Mesenchymal stem cell (in vitro differentiated cells and primary cell): ENCODE measurements around the gene MYL3.
A peak's percentile ranks its signal among the peaks of the same experiment; 100 is the strongest.

Experiments used
- DNase-seq: peaks from one replicate; pipeline ENCODE4 v3.0.0-alpha.2; 2013
- H2AFZ ChIP-seq: one replicate; pipeline ENCODE4 v1.6.1; 2013; ENCODE audit warnings: low read depth, mild to moderate bottlenecking, control low read depth, inconsistent platforms, low read length, moderate library complexity
- H2AK5ac ChIP-seq: 2 replicates; pipeline ENCODE4 v1.6.1; 2013; ENCODE audit warnings: low read length, moderate library complexity, mild to moderate bottlenecking, inconsistent platforms; ENCODE audit not compliant: severe bottlenecking
- H2BK120ac ChIP-seq: one replicate; pipeline ENCODE4 v1.6.1; 2013; ENCODE audit warnings: low read depth, mild to moderate bottlenecking, inconsistent platforms, low read length, moderate library complexity
- H2BK12ac ChIP-seq, 2 experiments: one replicate each; pipeline ENCODE4 v1.6.1; 2013; ENCODE audit warnings: inconsistent platforms in 2 of 2, low read length in 2 of 2, mild to moderate bottlenecking in 2 of 2, moderate library complexity in 2 of 2, control low read depth in 1 of 2
- H2BK15ac ChIP-seq: one replicate; pipeline ENCODE4 v1.6.1; 2013; ENCODE audit warnings: mild to moderate bottlenecking, low read depth, inconsistent platforms; ENCODE audit not compliant: poor library complexity, severe bottlenecking
- H2BK5ac ChIP-seq: 2 replicates; pipeline ENCODE4 v1.6.1; 2013; ENCODE audit warnings: low read depth, mild to moderate bottlenecking, low read length, control low read depth, inconsistent platforms; ENCODE audit not compliant: poor library complexity, severe bottlenecking
- H3K14ac ChIP-seq, 2 experiments: one replicate each; pipeline ENCODE4 v1.6.1; 2013; ENCODE audit warnings: inconsistent platforms in 2 of 2, low read length in 2 of 2, control low read depth in 1 of 2, mild to moderate bottlenecking in 1 of 2, moderate library complexity in 1 of 2
- H3K18ac ChIP-seq, 2 experiments: one replicate each; pipeline ENCODE4 v1.6.1; 2013; ENCODE audit warnings: inconsistent platforms in 2 of 2, low read length in 2 of 2, control low read depth in 1 of 2, low read depth in 1 of 2, mild to moderate bottlenecking in 1 of 2
- H3K23ac ChIP-seq, 2 experiments: one replicate each; pipeline ENCODE4 v1.6.1; 2013; ENCODE audit warnings: inconsistent platforms in 2 of 2, low read length in 2 of 2, mild to moderate bottlenecking in 2 of 2, moderate library complexity in 2 of 2, control low read depth in 1 of 2
- H3K27ac ChIP-seq: 2 replicates; pipeline ENCODE4 v1.5.1; 2013; ENCODE audit warnings: mild to moderate bottlenecking, moderate library complexity, low read length, control low read depth, inconsistent platforms; ENCODE audit not compliant: poor library complexity, severe bottlenecking
- H3K27me3 ChIP-seq, 2 experiments: 2 replicates each; pipeline versions ENCODE4 v1.6.1 to v1.7.0; 2013; ENCODE audit warnings: low read length in 2 of 2, mild to moderate bottlenecking in 2 of 2, moderate library complexity in 2 of 2, control low read depth in 1 of 2, inconsistent platforms in 1 of 2; ENCODE audit not compliant: control insufficient read depth in 1 of 2, insufficient read depth in 1 of 2
- H3K36me3 ChIP-seq, 2 experiments: 2 replicates each; pipeline versions ENCODE4 v1.6.1 to v1.7.0; 2013; ENCODE audit warnings: low read length in 2 of 2, control low read depth in 1 of 2, inconsistent platforms in 1 of 2, low read depth in 1 of 2, mild to moderate bottlenecking in 1 of 2; ENCODE audit not compliant: insufficient read depth in 2 of 2, control insufficient read depth in 1 of 2
- H3K4ac ChIP-seq, 2 experiments: one replicate each; pipeline ENCODE4 v1.6.1; 2013; ENCODE audit warnings: inconsistent platforms in 2 of 2, low read length in 2 of 2, mild to moderate bottlenecking in 2 of 2, moderate library complexity in 2 of 2, control low read depth in 1 of 2, low read depth in 1 of 2
- H3K4me1 ChIP-seq: 2 replicates; pipeline ENCODE4 v1.6.1; 2013; ENCODE audit warnings: low read depth, low read length, control low read depth; ENCODE audit not compliant: control insufficient read depth, insufficient read depth
- H3K4me2 ChIP-seq: 2 replicates; pipeline ENCODE4 v1.6.1; 2013; ENCODE audit warnings: low read length, mild to moderate bottlenecking, inconsistent platforms; ENCODE audit not compliant: poor library complexity, severe bottlenecking
- H3K4me3 ChIP-seq, 2 experiments: 2 replicates each; pipeline versions ENCODE4 v1.5.1 to v1.7.0; 2013; ENCODE audit warnings: low read length in 2 of 2, mild to moderate bottlenecking in 2 of 2, control low read depth in 1 of 2, low read depth in 1 of 2; ENCODE audit not compliant: insufficient read depth in 1 of 2
- H3K79me1 ChIP-seq: replicated peaks from 2 replicates; pipeline ENCODE4 v1.6.1; 2013; ENCODE audit warnings: mild to moderate bottlenecking, control low read depth, low read length, inconsistent platforms; ENCODE audit not compliant: poor library complexity, severe bottlenecking
- H3K9ac ChIP-seq: 2 replicates; pipeline ENCODE4 v1.7.0; 2013; ENCODE audit warnings: mild to moderate bottlenecking, low read length, moderate library complexity
- H3K9me3 ChIP-seq: 2 replicates; pipeline ENCODE4 v1.7.0; 2013; ENCODE audit warnings: mild to moderate bottlenecking, low read length; ENCODE audit not compliant: control insufficient read depth
- H4K8ac ChIP-seq: one replicate; pipeline ENCODE4 v1.6.1; 2013; ENCODE audit warnings: inconsistent platforms, mild to moderate bottlenecking, low read length, moderate library complexity
- H4K91ac ChIP-seq: one replicate; pipeline ENCODE4 v1.6.1; 2013; ENCODE audit warnings: mild to moderate bottlenecking, low read length, inconsistent platforms
- WGBS: methylation state at CpG from one replicate; pipeline ENCODE4 v1.1.7; 2013; ENCODE audit warnings: mixed read lengths; 5-methylcytosine and 5-hydroxymethylcytosine counted together

The MYL3 gene

DNA sequence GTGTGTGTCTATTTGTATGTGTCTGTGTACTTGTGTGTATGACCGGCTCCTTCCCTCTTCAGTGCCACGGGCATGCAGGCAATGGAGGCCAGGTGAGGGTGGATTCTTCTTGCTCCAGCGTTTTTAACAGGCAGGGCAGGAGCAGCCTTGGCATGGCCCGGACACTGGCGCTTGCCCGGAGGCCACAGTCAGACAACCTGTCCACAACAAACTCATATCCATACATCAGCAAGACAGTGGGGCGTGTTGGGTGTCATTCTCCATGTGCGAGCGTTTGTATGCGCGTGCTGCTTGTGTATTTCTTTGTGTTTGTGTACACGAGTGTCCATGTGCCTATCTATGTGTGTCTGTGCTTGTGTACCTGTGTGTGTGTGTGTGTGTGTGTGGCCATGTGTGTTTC, 44.0 kb upstream of the MYL3 start:
- H3K23ac ChIP-seq, result no peak overlapping the region
- no peak overlapping the region for H3K4ac ChIP-seq
- no peak overlapping the region for H3K9ac ChIP-seq
- no peak overlapping the region for H4K91ac ChIP-seq
- no peak overlapping the region for H2AK5ac ChIP-seq
- no peak overlapping the region for H3K18ac ChIP-seq
- no peak overlapping the region for H3K4me3 ChIP-seq
- H3K4me2 ChIP-seq, result no peak overlapping the region
- no peak for DNase-seq
- H3K36me3 ChIP-seq, result no peaks in the 10 kb centered on the region
- no peaks in the 10 kb centered on the region for H3K79me1 ChIP-seq
- WGBS, result 84% methylated on average over 9 of the region's 12 CpGs
- H3K27me3 ChIP-seq, result peaks cover 0 to 18% of the 10 kb centered on the region in 2 experiments
- no peaks in the 10 kb centered on the region for H3K9me3 ChIP-seq
- no peak overlapping the region for H4K8ac ChIP-seq
- no peak overlapping the region for H2BK120ac ChIP-seq
- H2BK12ac ChIP-seq, result no peak overlapping the region
- no peak overlapping the region for H3K14ac ChIP-seq
- H3K4me1 ChIP-seq, result peaks cover 20% of the 10 kb centered on the region
- no peak overlapping the region for H2AFZ ChIP-seq
- no peak overlapping the region for H3K27ac ChIP-seq
- no peak overlapping the region for H2BK15ac ChIP-seq
- H2BK5ac ChIP-seq, result no peak overlapping the region

DNA sequence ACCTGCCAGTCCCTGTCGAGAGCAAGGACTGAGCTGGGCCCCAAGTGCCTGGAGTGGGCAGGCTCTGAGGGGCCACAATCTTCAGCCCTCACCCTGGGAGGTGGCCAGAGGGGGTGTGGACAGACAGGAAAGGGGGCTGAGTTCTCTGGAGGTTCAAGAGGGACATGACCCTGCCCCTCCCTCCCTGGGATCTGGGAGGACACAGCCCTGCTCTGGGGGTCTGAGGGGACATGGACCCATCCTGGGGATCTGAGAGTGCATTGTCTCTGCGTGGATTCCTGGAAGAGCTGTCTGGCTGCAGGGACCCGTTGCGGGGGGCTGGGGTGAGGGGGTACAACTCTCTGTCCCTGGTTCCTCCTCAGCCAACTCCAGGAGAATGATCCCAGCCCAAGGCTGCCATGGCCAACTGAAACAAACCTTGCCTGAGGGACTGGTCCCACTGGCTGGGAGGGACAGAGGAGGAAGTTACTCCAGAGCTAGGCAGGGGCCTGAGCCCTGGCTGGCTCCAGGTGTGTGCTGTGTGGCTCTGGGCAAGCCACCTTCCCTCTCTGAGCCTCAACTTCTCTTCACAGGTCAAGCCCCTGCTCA, 43.3 kb upstream of the MYL3 start:
- Histone ChIP-seq H4K8ac (no peak overlapping the region), H2BK12ac (no peak overlapping the region), H3K4me1 (peaks cover 20% of the 10 kb centered on the region), H3K27ac (no peak overlapping the region), H3K79me1 (no peaks in the 10 kb centered on the region), H4K91ac (no peak overlapping the region), H2BK15ac (no peak overlapping the region), H3K36me3 (no peaks in the 10 kb centered on the region), H3K9me3 (no peaks in the 10 kb centered on the region), H3K27me3 (peaks cover 0 to 18% of the 10 kb centered on the region in 2 experiments), H2BK120ac (no peak overlapping the region), H3K14ac (no peak overlapping the region), H2BK5ac (no peak overlapping the region), H3K18ac (no peak overlapping the region), H3K4me2 (no peak overlapping the region), H2AFZ (no peak overlapping the region), H3K9ac (no peak overlapping the region), H3K23ac (no peak overlapping the region), H3K4me3 (no peak overlapping the region), H2AK5ac (no peak overlapping the region), H3K4ac (no peak overlapping the region)
- WGBS, result 92% methylated on average over 4 of the region's 4 CpGs
- no peak for DNase-seq

DNA sequence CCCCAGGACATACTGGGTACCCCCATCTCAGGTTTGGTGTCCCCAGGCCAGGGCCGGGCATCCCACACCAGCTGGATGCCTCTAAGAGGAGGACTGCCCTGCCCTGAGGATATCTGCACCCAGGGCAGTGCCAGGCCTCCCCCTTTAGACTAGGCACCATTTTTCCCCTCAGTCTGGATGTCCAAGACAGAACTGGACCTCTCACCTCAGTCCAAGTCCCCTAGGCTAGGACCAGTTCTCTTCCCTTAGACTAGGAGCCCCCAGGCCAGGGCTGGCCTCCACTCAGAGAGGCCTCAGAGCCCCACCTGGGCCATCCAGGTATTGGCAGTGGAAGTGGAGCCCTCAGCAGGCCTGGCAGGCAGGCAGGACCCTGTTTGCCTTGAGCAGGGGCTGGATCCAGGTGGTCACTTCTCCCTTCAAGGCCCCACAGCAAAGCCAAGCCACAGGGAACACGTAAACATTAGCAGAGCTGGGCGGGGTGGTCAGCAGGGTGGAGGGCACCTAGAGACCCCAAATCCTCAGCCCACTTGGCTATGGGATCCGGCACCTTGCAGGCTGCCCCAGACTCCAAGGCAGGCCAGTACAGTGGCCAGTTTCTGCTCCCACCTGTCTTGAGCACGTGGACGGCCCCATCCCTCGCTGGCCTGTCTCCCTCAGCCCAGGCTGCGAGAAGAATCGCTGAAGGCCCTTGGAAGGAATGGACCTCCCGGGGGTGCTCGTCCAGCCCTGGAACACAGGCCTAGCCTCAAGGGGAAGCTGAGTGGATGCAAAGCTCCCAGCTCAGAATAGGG, 42.6 kb upstream of the MYL3 start:
- 81% methylated on average over 11 of the region's 11 CpGs for WGBS
- no peak overlapping the region for H4K8ac ChIP-seq
- H4K91ac ChIP-seq, result peak overlapping the region; percentile 46
- no peak overlapping the region for H3K4ac ChIP-seq
- no peak overlapping the region for H2AFZ ChIP-seq
- no peak overlapping the region for H3K18ac ChIP-seq
- H3K14ac ChIP-seq, result peak overlapping the region in 1 of 2 experiments; percentile 13
- peaks cover 20% of the 10 kb centered on the region for H3K4me1 ChIP-seq
- H2BK5ac ChIP-seq, result no peak overlapping the region
- H3K4me2 ChIP-seq, result no peak overlapping the region
- no peak overlapping the region for H2BK12ac ChIP-seq
- H3K9me3 ChIP-seq, result no peaks in the 10 kb centered on the region
- peaks cover 0 to 18% of the 10 kb centered on the region in 2 experiments for H3K27me3 ChIP-seq
- H3K4me3 ChIP-seq, result no peak overlapping the region
- H3K23ac ChIP-seq, result no peak overlapping the region
- no peak for DNase-seq
- no peak overlapping the region for H2BK120ac ChIP-seq
- H3K79me1 ChIP-seq, result no peaks in the 10 kb centered on the region
- H2AK5ac ChIP-seq, result no peak overlapping the region
- no peak overlapping the region for H3K9ac ChIP-seq
- no peak overlapping the region for H2BK15ac ChIP-seq
- no peaks in the 10 kb centered on the region for H3K36me3 ChIP-seq
- H3K27ac ChIP-seq, result no peak overlapping the region

DNA sequence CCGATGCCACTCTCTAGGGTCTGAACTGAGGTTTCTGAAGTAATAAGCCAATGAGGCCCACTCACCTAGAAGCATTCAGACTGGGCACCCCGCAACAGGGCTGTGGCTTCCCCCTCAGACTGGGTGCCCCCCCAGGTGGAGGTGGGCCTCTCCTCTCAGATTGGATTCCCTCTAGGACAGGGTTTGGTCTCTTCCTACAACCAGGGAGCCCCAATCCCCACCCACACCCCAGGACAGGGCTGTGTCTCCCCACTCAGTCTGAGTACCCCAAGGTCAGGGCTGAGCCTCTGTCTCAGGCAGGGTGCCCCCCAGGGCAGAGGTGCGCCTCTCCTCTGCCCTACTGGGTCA, 41.9 kb upstream of the MYL3 start:
- Histone ChIP-seq H4K8ac (no peak overlapping the region), H3K9ac (no peak overlapping the region), H3K36me3 (no peaks in the 10 kb centered on the region), H2AFZ (no peak overlapping the region), H3K4ac (no peak overlapping the region), H4K91ac (no peak overlapping the region), H3K79me1 (no peaks in the 10 kb centered on the region), H3K27me3 (peaks cover 0 to 18% of the 10 kb centered on the region in 2 experiments), H2BK120ac (no peak overlapping the region), H2BK12ac (no peak overlapping the region), H3K4me1 (peaks cover 20% of the 10 kb centered on the region), H3K14ac (no peak overlapping the region), H3K4me3 (no peak overlapping the region), H3K9me3 (no peaks in the 10 kb centered on the region), H3K4me2 (no peak overlapping the region), H3K23ac (no peak overlapping the region), H2AK5ac (no peak overlapping the region), H2BK15ac (no peak overlapping the region), H2BK5ac (no peak overlapping the region), H3K18ac (no peak overlapping the region), H3K27ac (no peak overlapping the region)
- DNase-seq, result no peak
- 100% methylated on average over 3 of the region's 3 CpGs for WGBS
